PFSK-1 (cell line): ENCODE data around the gene AMMECR1.

ENCODE experiments used
- POLR2AphosphoS5 ChIP-seq: IDR thresholded peaks from 2 replicates; pipeline ENCODE4 v1.6.1; 2012; ENCODE audit warnings: low read depth, mild to moderate bottlenecking, control low read depth, low read length, moderate library complexity
- REST ChIP-seq, 2 experiments: IDR thresholded peaks; 2 replicates each; pipeline versions ENCODE4 v1.6.1 to v1.8.0; 2011 to 2012; ENCODE audit warnings: low read depth in 2 of 2, low read length in 2 of 2, control low read depth in 1 of 2, inconsistent platforms in 1 of 2, mild to moderate bottlenecking in 1 of 2, moderate library complexity in 1 of 2; ENCODE audit not compliant: insufficient read depth in 1 of 2
- SIN3A ChIP-seq: IDR thresholded peaks from 2 replicates; pipeline ENCODE4 v1.6.1; 2012; ENCODE audit warnings: mild to moderate bottlenecking, low read length, moderate library complexity, borderline replicate concordance; ENCODE audit not compliant: insufficient read depth
- TAF1 ChIP-seq: IDR thresholded peaks from 2 replicates; pipeline ENCODE4 v1.6.1; 2012; ENCODE audit warnings: low read length, control low read depth, borderline replicate concordance; ENCODE audit not compliant: insufficient read depth

DNA sequence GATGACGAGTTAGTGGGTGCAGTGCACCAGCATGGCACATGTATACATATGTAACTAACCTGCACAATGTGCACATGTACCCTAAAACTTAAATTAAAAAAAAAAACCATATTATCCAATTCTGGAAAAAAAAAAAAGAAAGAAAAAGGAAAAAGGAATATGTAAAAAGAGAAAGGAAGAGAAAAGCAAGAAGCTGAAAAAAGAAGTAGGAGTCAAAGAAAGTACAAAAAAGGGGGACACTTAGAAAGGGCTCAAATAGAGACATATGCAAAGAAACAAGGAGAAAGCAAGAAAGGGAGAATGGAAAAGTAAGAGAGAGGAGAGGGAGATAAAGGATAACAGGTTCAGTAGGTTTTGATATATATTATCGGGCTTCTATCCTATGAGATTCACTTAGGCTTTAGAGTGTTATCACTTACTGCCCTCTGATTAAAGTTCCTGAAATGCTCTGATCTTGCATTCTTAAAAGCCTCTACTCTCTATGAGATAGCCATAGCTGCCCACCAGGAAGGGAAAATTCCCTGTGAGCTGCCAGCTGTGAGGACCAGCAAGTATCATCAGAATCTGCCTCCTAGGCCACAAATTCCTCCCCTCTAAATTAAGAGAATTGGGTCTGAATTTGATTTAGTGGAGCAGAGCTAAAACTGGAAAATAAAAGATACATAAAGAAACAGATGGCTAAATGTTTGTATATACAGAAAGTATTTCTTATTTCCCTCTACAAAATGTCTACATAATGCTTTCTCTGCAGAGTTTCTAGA lies 95.2 kb downstream of the AMMECR1 start:
- TF ChIP-seq POLR2AphosphoS5 (no peak), REST (IDR thresholded peaks at IDR 0.05; ENCODE audit: insufficient read depth in 1 of 2, low read depth in 2 of 2, low read length in 2 of 2) (no peak), TAF1 (no peak), SIN3A (no peak)
